IgD-negative memory B cell (primary cell): ENCODE data around the gene CCDC61. TPM values are rescaled to one million over a fixed set of nuclear protein-coding genes. Genes with fewer than 3 reads are reported as not detected.

ENCODE experiments used
- H3K27ac Mint-ChIP-seq, 3 donors: one replicate each; pipeline ENCODE4 v1.8.0; 2020 to 2022; ENCODE audit warnings: mild to moderate bottlenecking in 3 of 3, mixed read lengths in 3 of 3, moderate library complexity in 1 of 3
- H3K27me3 Mint-ChIP-seq: one replicate; pipeline ENCODE4 v1.8.0; 2021; ENCODE audit warnings: mixed read lengths
- H3K36me3 Mint-ChIP-seq: one replicate; pipeline ENCODE4 v1.8.0; 2020; ENCODE audit warnings: mild to moderate bottlenecking, mixed read lengths
- H3K4me1 Mint-ChIP-seq, 3 donors: one replicate each; pipeline ENCODE4 v1.8.0; 2020 to 2022; ENCODE audit warnings: mixed read lengths in 3 of 3, mild to moderate bottlenecking in 1 of 3
- H3K4me3 Mint-ChIP-seq, 4 donors: one replicate each; pipeline ENCODE4 v1.8.0; 2020 to 2022; ENCODE audit warnings: mild to moderate bottlenecking in 4 of 4, mixed read lengths in 4 of 4, moderate library complexity in 3 of 4
- H3K9me3 Mint-ChIP-seq, 3 donors: one replicate each; pipeline ENCODE4 v1.8.0; 2020 to 2021; ENCODE audit warnings: mixed read lengths in 3 of 3, mild to moderate bottlenecking in 1 of 3
- polyA plus RNA-seq: library from polyadenylated mRNA; unstranded; fragments of 300-500 nt; fragmentation: Illumina TruSeq; gene quantifications from one replicate; pipeline ENCODE4 v1.2.3, GENCODE V29; 2021

CCDC61 gene
- polyA plus RNA-seq, 1 donor from 2014 or later, result 8.7 TPM

GRCh38 chr19:45995715-45996385 is 583 bp downstream of the CCDC61 start:
- peaks cover 10% of the 10 kb centered on the region for H3K27me3 Mint-ChIP-seq
- H3K4me3 Mint-ChIP-seq, result no peak overlapping the region
- H3K27ac Mint-ChIP-seq, result no peak overlapping the region
- peaks cover 10 to 27% (median 22%) of the 10 kb centered on the region in 3 donors for H3K4me1 Mint-ChIP-seq
- peaks cover 6% of the 10 kb centered on the region for H3K36me3 Mint-ChIP-seq
- no peaks in the 10 kb centered on the region for H3K9me3 Mint-ChIP-seq

GRCh38 chr19:45996933-45997332 is 1.7 kb downstream of the CCDC61 start:
- Mint-ChIP-seq H3K4me1 (peaks cover 10 to 29% (median 22%) of the 10 kb centered on the region in 3 donors), H3K27me3 (peaks cover 9% of the 10 kb centered on the region), H3K4me3 (peak overlapping the region in 3 of 4 donors; percentile 26 to 77 (median 29)), H3K36me3 (peaks cover 8% of the 10 kb centered on the region), H3K9me3 (no peaks in the 10 kb centered on the region), H3K27ac (peak overlapping the region in 1 of 3 donors; percentile 47)

- H3K4me1 Mint-ChIP-seq, result peaks cover 10 to 30% (median 22%) of the 10 kb centered on the region in 3 donors
- H3K4me3 Mint-ChIP-seq, result peak overlapping the region in 1 of 4 donors; percentile 7
- peaks cover 6% of the 10 kb centered on the region for H3K36me3 Mint-ChIP-seq
- H3K9me3 Mint-ChIP-seq, result no peaks in the 10 kb centered on the region
- no peak overlapping the region for H3K27ac Mint-ChIP-seq
- H3K27me3 Mint-ChIP-seq, result peaks cover 9% of the 10 kb centered on the region
These were observed 3.6 kb downstream of the CCDC61 start for GRCh38 chr19:45998834-45999233.

- H3K36me3 Mint-ChIP-seq, result peaks cover 8% of the 10 kb centered on the region
- peaks cover 9% of the 10 kb centered on the region for H3K27me3 Mint-ChIP-seq
- H3K9me3 Mint-ChIP-seq, result no peaks in the 10 kb centered on the region
- peaks cover 10 to 30% (median 22%) of the 10 kb centered on the region in 3 donors for H3K4me1 Mint-ChIP-seq
- H3K4me3 Mint-ChIP-seq, result peak overlapping the region in 2 of 4 donors; percentile 7 to 77
- H3K27ac Mint-ChIP-seq, result no peak overlapping the region
These were observed 4.4 kb downstream of the CCDC61 start for GRCh38 chr19:45999653-46000121.

- Mint-ChIP-seq H3K4me3 (peak overlapping the region; percentile 26 to 88 (median 63)), H3K27me3 (peaks cover 9% of the 10 kb centered on the region), H3K36me3 (peaks cover 8% of the 10 kb centered on the region), H3K4me1 (peaks cover 10 to 30% (median 22%) of the 10 kb centered on the region in 3 donors), H3K9me3 (no peaks in the 10 kb centered on the region), H3K27ac (no peak overlapping the region)
These were observed 5.4 kb downstream of the CCDC61 start for GRCh38 chr19:46000491-46001246.

- no peak overlapping the region for H3K4me3 Mint-ChIP-seq
- peaks cover 8% of the 10 kb centered on the region for H3K36me3 Mint-ChIP-seq
- H3K27me3 Mint-ChIP-seq, result peaks cover 9% of the 10 kb centered on the region
- peaks cover 10 to 21% (median 17%) of the 10 kb centered on the region in 3 donors for H3K4me1 Mint-ChIP-seq
- H3K9me3 Mint-ChIP-seq, result no peaks in the 10 kb centered on the region
- H3K27ac Mint-ChIP-seq, result no peak overlapping the region
These were observed 7.5 kb downstream of the CCDC61 start for GRCh38 chr19:46002678-46003275.

GRCh38 chr19:46006411-46006810 is 11.1 kb downstream of the CCDC61 start:
- Mint-ChIP-seq H3K9me3 (no peaks in the 10 kb centered on the region), H3K27ac (peak overlapping the region in 1 of 3 donors; percentile 26), H3K27me3 (no peaks in the 10 kb centered on the region), H3K4me3 (no peak overlapping the region), H3K4me1 (peaks cover 0 to 7% (median 0%) of the 10 kb centered on the region in 3 donors), H3K36me3 (peaks cover 9% of the 10 kb centered on the region)

GRCh38 chr19:46009530-46010510 is 14.6 kb downstream of the CCDC61 start:
- peak overlapping the region in 1 of 3 donors; percentile 11 for H3K27ac Mint-ChIP-seq
- H3K36me3 Mint-ChIP-seq, result peaks cover 8% of the 10 kb centered on the region

GRCh38 chr19:46014534-46014933 is 19.3 kb downstream of the CCDC61 start:
- Mint-ChIP-seq H3K4me3 (peak overlapping the region; percentile 25 to 87 (median 68)), H3K27me3 (peaks cover 8% of the 10 kb centered on the region), H3K9me3 (no peaks in the 10 kb centered on the region), H3K36me3 (peaks cover 3% of the 10 kb centered on the region), H3K27ac (peak overlapping the region in 1 of 3 donors; percentile 56), H3K4me1 (peaks cover 7 to 9% (median 8%) of the 10 kb centered on the region in 3 donors)

More at GRCh38 chr19:46009530-46010510, 14.6 kb downstream of the CCDC61 start:
- Mint-ChIP-seq H3K4me3 (no peak overlapping the region), H3K4me1 (peaks cover 5 to 8% (median 6%) of the 10 kb centered on the region in 3 donors), H3K9me3 (no peaks in the 10 kb centered on the region), H3K27me3 (peaks cover 5% of the 10 kb centered on the region)

GRCh38 chr19:46014941-46015686 is 19.8 kb downstream of the CCDC61 start:
- H3K27me3 Mint-ChIP-seq, result peaks cover 8% of the 10 kb centered on the region
- H3K36me3 Mint-ChIP-seq, result peaks cover 3% of the 10 kb centered on the region
- H3K27ac Mint-ChIP-seq, result no peak overlapping the region
- H3K4me1 Mint-ChIP-seq, result peaks cover 7 to 9% (median 9%) of the 10 kb centered on the region in 3 donors
- peak overlapping the region; percentile 67 to 92 (median 82) for H3K4me3 Mint-ChIP-seq
- no peaks in the 10 kb centered on the region for H3K9me3 Mint-ChIP-seq

- Mint-ChIP-seq H3K9me3 (no peaks in the 10 kb centered on the region), H3K27ac (peak overlapping the region in 2 of 3 donors; percentile 85 to 90), H3K36me3 (peaks cover 3% of the 10 kb centered on the region), H3K4me1 (peaks cover 7 to 9% (median 7%) of the 10 kb centered on the region in 3 donors), H3K27me3 (peaks cover 8% of the 10 kb centered on the region), H3K4me3 (peak overlapping the region; percentile 65 to 95 (median 87))
These were observed 20.6 kb downstream of the CCDC61 start for GRCh38 chr19:46015687-46016425.

GRCh38 chr19:46016426-46017094 is 21.3 kb downstream of the CCDC61 start:
- Mint-ChIP-seq H3K4me1 (peaks cover 7 to 9% (median 7%) of the 10 kb centered on the region in 3 donors), H3K4me3 (peak overlapping the region; percentile 65 to 95 (median 87)), H3K27me3 (peaks cover 8% of the 10 kb centered on the region), H3K27ac (peak overlapping the region in 2 of 3 donors; percentile 85 to 90), H3K36me3 (peaks cover under 1% of the 10 kb centered on the region), H3K9me3 (no peaks in the 10 kb centered on the region)
